ENCODE results near the gene PGA4. TPM values are rescaled to one million over a fixed set of nuclear protein-coding genes. Genes with fewer than 3 reads are reported as not detected.

PGA4 gene
- total RNA-seq, 1 donor: not detected

- DNase-seq (ENCODE audit: low read depth): no peak
- no peak overlapping the region for H3K4me3 ChIP-seq (ENCODE audit: low read depth, low read length)
- no peak for TF ChIP-seq CTCF (IDR thresholded peaks at IDR 0.05; ENCODE audit: insufficient read depth, low read depth, low read length)
These were observed 58.9 kb downstream of the PGA4 start for GRCh38 chr11:61280883-61281580.

Other genes with a start within 250 kb of the PGA4 start
- not detected in 2 replicates for gene CD5, start 119.9 kb upstream of the PGA4 start, total RNA-seq
- 15.1 and 15.5 TPM in 2 replicates for gene VPS37C, start 60.9 kb upstream of the PGA4 start, total RNA-seq
- 0.64 TPM in 1 of 2 replicates, not detected in the other for gene PGA3, start 18.8 kb upstream of the PGA4 start, total RNA-seq
- gene PGA5, start 18.8 kb downstream of the PGA4 start, total RNA-seq: not detected in 2 replicates
- gene VWCE, start 73.0 kb downstream of the PGA4 start, total RNA-seq: 1.3 and 2.2 TPM in 2 replicates
- gene DDB1, start 110.8 kb downstream of the PGA4 start, total RNA-seq: 252 and 335 TPM in 2 replicates
- 22.9 and 23.7 TPM in 2 replicates for gene TKFC, start 110.9 kb downstream of the PGA4 start, total RNA-seq
- 124 and 144 TPM in 2 replicates for gene CYB561A3, start 139.5 kb downstream of the PGA4 start, total RNA-seq
- 45.7 and 59.2 TPM in 2 replicates for gene TMEM138, start 140.0 kb downstream of the PGA4 start, total RNA-seq
- gene TMEM216, start 170.2 kb downstream of the PGA4 start, total RNA-seq: 10.6 and 14.2 TPM in 2 replicates
- gene CPSF7, start 207.6 kb downstream of the PGA4 start, total RNA-seq: 28.3 and 33.2 TPM in 2 replicates
- gene SDHAF2, start 207.8 kb downstream of the PGA4 start, total RNA-seq: 36.4 and 37.6 TPM in 2 replicates